Memory B cell (primary cell): ENCODE measurements around the gene TPRN.
A peak's percentile ranks its signal among the peaks of the same experiment; 100 is the strongest.

ENCODE experiments used
- ATAC-seq: fragments of 150-1000 bp; cut with Tn5 transposase; 2 replicates; pipeline ENCODE4 v1.10.0; 2021; ENCODE audit warnings: low read depth, mild to moderate bottlenecking, moderate library complexity
- DNase-seq, 2 donors: peaks; one replicate each; pipeline ENCODE4 v3.0.0; 2022; ENCODE audit warnings: low spot score in 2 of 2
- H3K27ac Mint-ChIP-seq: one replicate; pipeline ENCODE4 v1.8.0; 2022; ENCODE audit warnings: mild to moderate bottlenecking, moderate library complexity, mixed read lengths
- H3K27me3 Mint-ChIP-seq: one replicate; pipeline ENCODE4 v1.8.0; 2022; ENCODE audit warnings: mixed read lengths
- H3K36me3 Mint-ChIP-seq: one replicate; pipeline ENCODE4 v1.8.0; 2022; ENCODE audit warnings: mild to moderate bottlenecking, mixed read lengths
- H3K4me1 Mint-ChIP-seq: one replicate; pipeline ENCODE4 v1.8.0; 2022; ENCODE audit warnings: mixed read lengths
- H3K4me3 Mint-ChIP-seq: one replicate; pipeline ENCODE4 v1.8.0; 2022; ENCODE audit warnings: mild to moderate bottlenecking, moderate library complexity, mixed read lengths
- H3K9me3 Mint-ChIP-seq: one replicate; pipeline ENCODE4 v1.8.0; 2022; ENCODE audit warnings: mixed read lengths

The TPRN gene

DNA sequence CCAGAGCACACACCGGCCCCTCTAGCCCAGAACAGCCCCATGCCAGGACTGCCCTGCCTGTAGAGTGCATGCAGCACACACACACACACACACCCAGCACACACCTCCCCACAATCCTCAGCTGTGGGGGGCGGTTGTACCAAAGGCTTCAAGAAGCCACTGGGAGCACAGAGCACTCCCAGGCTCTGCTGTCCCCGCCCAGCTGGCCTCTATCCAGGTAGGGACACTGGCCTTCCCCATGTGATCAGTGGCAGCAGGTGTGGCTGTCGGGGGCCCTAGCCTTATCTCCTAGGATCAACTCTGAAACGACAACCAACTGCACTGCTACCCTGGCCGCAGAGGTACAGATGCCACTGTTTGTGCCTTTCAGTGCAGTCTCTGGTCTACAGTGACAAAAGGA lies 14.2 kb downstream of the TPRN start:
- Mint-ChIP-seq H3K4me3 (peak overlapping the region; percentile 95), H3K4me1 (peaks cover 20% of the 10 kb centered on the region), H3K36me3 (peaks cover 21% of the 10 kb centered on the region), H3K9me3 (no peaks in the 10 kb centered on the region), H3K27ac (no peak overlapping the region), H3K27me3 (no peaks in the 10 kb centered on the region)
- ATAC-seq (no peak), DNase-seq (no peak)

- Mint-ChIP-seq H3K4me3 (no peak overlapping the region), H3K27ac (no peak overlapping the region), H3K27me3 (no peaks in the 10 kb centered on the region), H3K4me1 (peaks cover 20% of the 10 kb centered on the region), H3K36me3 (peaks cover 20% of the 10 kb centered on the region), H3K9me3 (no peaks in the 10 kb centered on the region)
- no peak for DNase-seq
- no peak for ATAC-seq
Observed at GRCh38 chr9:137185921-137186320, 14.6 kb downstream of the TPRN start.

GRCh38 chr9:137184881-137185660 lies 15.5 kb downstream of the TPRN start:
- ATAC-seq = no peak
- no peaks in the 10 kb centered on the region for H3K9me3 Mint-ChIP-seq
- H3K4me3 Mint-ChIP-seq = no peak overlapping the region
- H3K27me3 Mint-ChIP-seq = no peaks in the 10 kb centered on the region
- no peak overlapping the region for H3K27ac Mint-ChIP-seq
- peaks cover 20% of the 10 kb centered on the region for H3K4me1 Mint-ChIP-seq
- no peak for DNase-seq
- peaks cover 17% of the 10 kb centered on the region for H3K36me3 Mint-ChIP-seq

- Mint-ChIP-seq H3K27me3 (no peaks in the 10 kb centered on the region), H3K9me3 (no peaks in the 10 kb centered on the region), H3K4me1 (peaks cover 15% of the 10 kb centered on the region), H3K27ac (no peak overlapping the region), H3K4me3 (no peak overlapping the region), H3K36me3 (peaks cover 23% of the 10 kb centered on the region)
- DNase-seq = no peak
- no peak for ATAC-seq
Observed at GRCh38 chr9:137183980-137184595, 16.5 kb downstream of the TPRN start.

DNA sequence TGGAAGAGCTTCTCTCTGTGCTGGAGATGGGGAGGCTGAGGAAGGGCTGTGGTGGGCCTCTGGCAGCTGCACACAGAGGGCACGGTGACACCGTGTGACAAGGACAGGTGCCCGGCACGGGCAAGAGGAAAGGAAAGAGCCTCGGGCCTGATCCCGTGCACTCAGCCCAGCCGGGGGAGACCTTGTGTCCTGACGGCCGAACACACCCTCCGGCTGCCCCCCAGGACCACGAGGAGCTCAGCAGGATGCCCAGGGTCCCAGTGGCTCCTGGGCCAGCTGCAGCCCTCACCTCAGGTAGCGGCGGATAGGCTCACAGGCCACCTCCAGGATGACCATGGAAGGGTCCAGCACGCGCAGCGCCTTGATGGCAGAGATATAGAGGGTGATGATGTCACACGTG lies 17.7 kb downstream of the TPRN start:
- Mint-ChIP-seq H3K4me3 (no peak overlapping the region), H3K9me3 (no peaks in the 10 kb centered on the region), H3K36me3 (peaks cover 24% of the 10 kb centered on the region), H3K27ac (no peak overlapping the region), H3K4me1 (peaks cover 13% of the 10 kb centered on the region), H3K27me3 (no peaks in the 10 kb centered on the region)
- ATAC-seq (no peak), DNase-seq (no peak)

DNA sequence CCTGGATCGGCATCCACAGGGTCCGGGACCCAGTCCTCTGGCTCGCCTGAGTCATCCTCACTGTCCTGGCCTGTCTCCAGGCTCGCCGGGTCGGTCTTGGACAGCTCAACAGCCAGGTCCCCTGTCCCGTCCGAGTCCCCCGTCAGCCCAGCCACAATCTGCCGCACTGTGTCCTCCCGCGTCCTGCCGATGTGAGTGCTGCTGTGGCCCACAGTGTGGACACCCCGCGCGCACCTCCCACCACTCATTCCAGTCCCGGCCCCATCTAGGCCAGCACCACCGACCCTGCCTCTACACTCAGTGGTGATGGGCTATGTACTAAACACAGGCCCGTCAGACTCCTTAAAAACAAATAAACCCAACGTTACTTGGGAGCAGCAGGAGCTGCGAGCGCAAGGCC lies 18.9 kb downstream of the TPRN start:
- no peak for DNase-seq
- Mint-ChIP-seq H3K4me1 (peaks cover 6% of the 10 kb centered on the region), H3K4me3 (no peak overlapping the region), H3K9me3 (no peaks in the 10 kb centered on the region), H3K27me3 (no peaks in the 10 kb centered on the region), H3K27ac (no peak overlapping the region), H3K36me3 (peaks cover 29% of the 10 kb centered on the region)
- no peak for ATAC-seq

GRCh38 chr9:137180491-137180890 lies 20.1 kb downstream of the TPRN start:
- Mint-ChIP-seq H3K4me3 (no peak overlapping the region), H3K27ac (no peak overlapping the region), H3K36me3 (peaks cover 29% of the 10 kb centered on the region), H3K4me1 (peaks cover 12% of the 10 kb centered on the region), H3K9me3 (no peaks in the 10 kb centered on the region), H3K27me3 (no peaks in the 10 kb centered on the region)
- ATAC-seq = no peak
- no peak for DNase-seq

GRCh38 chr9:137179761-137180160 lies 20.8 kb downstream of the TPRN start:
- Mint-ChIP-seq H3K4me1 (peaks cover 12% of the 10 kb centered on the region), H3K36me3 (peaks cover 29% of the 10 kb centered on the region), H3K4me3 (no peak overlapping the region), H3K27ac (no peak overlapping the region), H3K27me3 (no peaks in the 10 kb centered on the region), H3K9me3 (no peaks in the 10 kb centered on the region)
- no peak for ATAC-seq
- no peak for DNase-seq

- H3K4me3 Mint-ChIP-seq = no peak overlapping the region
- no peaks in the 10 kb centered on the region for H3K27me3 Mint-ChIP-seq
- ATAC-seq (no peak), DNase-seq (no peak)
- H3K27ac Mint-ChIP-seq = no peak overlapping the region
- peaks cover 22% of the 10 kb centered on the region for H3K36me3 Mint-ChIP-seq
- H3K4me1 Mint-ChIP-seq = peaks cover 6% of the 10 kb centered on the region
- no peaks in the 10 kb centered on the region for H3K9me3 Mint-ChIP-seq
Observed at GRCh38 chr9:137178939-137179630, 21.5 kb downstream of the TPRN start.

- Mint-ChIP-seq H3K4me3 (no peak overlapping the region), H3K27me3 (no peaks in the 10 kb centered on the region), H3K9me3 (no peaks in the 10 kb centered on the region), H3K4me1 (peaks cover 6% of the 10 kb centered on the region), H3K36me3 (peaks cover 17% of the 10 kb centered on the region), H3K27ac (no peak overlapping the region)
- ATAC-seq (no peak), DNase-seq (no peak)
Observed at GRCh38 chr9:137178201-137178938, 22.2 kb downstream of the TPRN start.

DNA sequence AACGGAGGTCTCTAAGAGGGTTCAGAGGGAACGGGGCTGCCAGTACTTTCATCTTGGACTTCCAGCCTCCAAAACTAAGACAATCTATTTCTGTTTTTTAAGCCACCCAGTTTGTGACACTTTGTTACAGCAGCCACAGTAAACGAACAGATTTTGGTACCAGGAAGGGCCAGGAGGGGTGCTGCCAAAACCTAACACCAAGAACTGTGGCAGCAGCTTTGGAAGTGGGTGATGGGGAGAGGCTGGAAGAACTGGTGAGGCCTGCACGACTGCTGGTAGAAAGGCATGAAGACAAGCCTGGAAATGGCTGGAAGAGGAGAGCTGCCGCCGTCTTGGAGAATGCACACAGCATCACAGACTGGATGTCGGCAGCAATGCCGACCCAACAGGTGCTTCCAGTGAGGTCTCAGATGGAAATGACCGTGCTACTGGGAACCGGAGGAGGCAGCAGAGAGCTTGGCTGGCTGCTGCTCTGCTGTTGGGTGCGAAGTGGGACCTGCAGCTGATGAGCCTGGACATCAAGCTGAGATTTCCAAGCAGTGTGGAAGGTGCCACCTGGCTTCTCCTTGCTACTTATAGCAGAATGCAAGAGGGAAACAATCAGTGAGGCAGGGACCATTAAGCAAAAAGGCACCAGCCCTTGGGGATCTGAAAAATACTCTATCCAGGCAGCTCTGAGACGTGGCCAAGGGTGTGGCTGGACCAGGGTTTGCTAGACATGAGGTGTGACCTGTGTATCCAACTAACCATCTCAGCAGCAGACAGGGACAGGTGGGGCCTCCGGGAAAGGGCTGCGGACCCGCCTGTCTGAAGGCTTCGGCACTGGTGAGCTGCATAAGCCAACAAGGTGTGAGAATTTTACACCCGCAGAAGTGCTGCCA lies 24.0 kb downstream of the TPRN start:
- H3K9me3 Mint-ChIP-seq = no peaks in the 10 kb centered on the region
- peaks cover 12% of the 10 kb centered on the region for H3K36me3 Mint-ChIP-seq
- H3K27me3 Mint-ChIP-seq = no peaks in the 10 kb centered on the region
- no peak overlapping the region for H3K4me3 Mint-ChIP-seq
- H3K4me1 Mint-ChIP-seq = peaks cover 6% of the 10 kb centered on the region
- DNase-seq (peak in 1 of 2 donors; percentile 31), ATAC-seq (peak; percentile 77)
- H3K27ac Mint-ChIP-seq = no peak overlapping the region

- no peak overlapping the region for H3K27ac Mint-ChIP-seq
- H3K36me3 Mint-ChIP-seq = peaks cover 12% of the 10 kb centered on the region
- no peak for DNase-seq
- no peak overlapping the region for H3K4me3 Mint-ChIP-seq
- ATAC-seq = peak; percentile 31
- peaks cover 6% of the 10 kb centered on the region for H3K4me1 Mint-ChIP-seq
- H3K9me3 Mint-ChIP-seq = no peaks in the 10 kb centered on the region
- peaks cover 2% of the 10 kb centered on the region for H3K27me3 Mint-ChIP-seq
Observed at GRCh38 chr9:137175345-137175961, 25.1 kb downstream of the TPRN start.

GRCh38 chr9:137174722-137175293 lies 25.7 kb downstream of the TPRN start:
- ATAC-seq (peak; percentile 12), DNase-seq (no peak)
- H3K9me3 Mint-ChIP-seq = no peaks in the 10 kb centered on the region
- H3K27ac Mint-ChIP-seq = no peak overlapping the region
- no peak overlapping the region for H3K4me3 Mint-ChIP-seq
- H3K36me3 Mint-ChIP-seq = peaks cover 10% of the 10 kb centered on the region
- H3K27me3 Mint-ChIP-seq = peaks cover 5% of the 10 kb centered on the region
- peaks cover 6% of the 10 kb centered on the region for H3K4me1 Mint-ChIP-seq
